Measurements from ENCODE around the gene KLRF1.

The KLRF1 gene

GRCh38 chr12:9827209-9827888 lies at the start of gene KLRF1:
Gene KLRF1 (plus strand): TSS chr12:9827481. CDS start chr12:9827545, 64 bp downstream.
- no peaks in the 10 kb centered on the region for H3K36me3 ChIP-seq (replicated peaks; ENCODE audit: insufficient read depth, low read length)
- no peaks in the 10 kb centered on the region for H3K27me3 ChIP-seq (replicated peaks; ENCODE audit: insufficient read depth, low read length)
- H3K4me2 ChIP-seq (ENCODE audit: low read depth, low read length): no peak within 1 kb of the TSS
- no peak within 1 kb of the TSS for H3K27ac ChIP-seq (ENCODE audit: low read length)
- no peaks in the 10 kb centered on the region for H4K20me1 ChIP-seq (ENCODE audit: insufficient read depth, low read length)
- no peaks in the 10 kb centered on the region for H3K4me1 ChIP-seq (ENCODE audit: low read length)
- no peak within 1 kb of the TSS for H3K9ac ChIP-seq (ENCODE audit: low read length)
- H3K4me3 ChIP-seq (ENCODE audit: low read length): no peak within 1 kb of the TSS
- H3F3A ChIP-seq (ENCODE audit: insufficient read depth, low read length): no peaks in the 10 kb centered on the region
- H3K9me3 ChIP-seq (replicated peaks; ENCODE audit: insufficient read depth, low read length): no peaks in the 10 kb centered on the region
- H3K79me2 ChIP-seq (ENCODE audit: low read length): no peaks in the 10 kb centered on the region
- no peak for DNase-seq
- H3K9me2 ChIP-seq (replicated peaks; ENCODE audit: insufficient read depth, low read length): no peaks in the 10 kb centered on the region
- no peak within 1 kb of the TSS for H2AFZ ChIP-seq (ENCODE audit: low read length)
- no peak for TF ChIP-seq EZH2phosphoT487 (IDR thresholded peaks at IDR 0.05; ENCODE audit: low read length)
- no peak for TF ChIP-seq CTCF (IDR thresholded peaks at IDR 0.05; ENCODE audit: low read length)
- no peak for TF ChIP-seq EZH2 (optimal IDR thresholded peaks at IDR 0.05; ENCODE audit: low read depth, low read length)

GRCh38 chr12:9779209-9779608 lies 48.1 kb upstream of the KLRF1 start:
- no peaks in the 10 kb centered on the region for H3K27me3 ChIP-seq (replicated peaks; ENCODE audit: insufficient read depth, low read length)
- H3K27ac ChIP-seq (ENCODE audit: low read length): no peak overlapping the region
- TF ChIP-seq CTCF (IDR thresholded peaks at IDR 0.05; ENCODE audit: low read length): no peak
- TF ChIP-seq EZH2 (optimal IDR thresholded peaks at IDR 0.05; ENCODE audit: low read depth, low read length): no peak
- no peak for TF ChIP-seq EZH2phosphoT487 (IDR thresholded peaks at IDR 0.05; ENCODE audit: low read length)
- no peaks in the 10 kb centered on the region for H3K79me2 ChIP-seq (ENCODE audit: low read length)
- no peak overlapping the region for H2AFZ ChIP-seq (ENCODE audit: low read length)
- no peaks in the 10 kb centered on the region for H3F3A ChIP-seq (ENCODE audit: insufficient read depth, low read length)
- no peaks in the 10 kb centered on the region for H4K20me1 ChIP-seq (ENCODE audit: insufficient read depth, low read length)
- no peak overlapping the region for H3K4me3 ChIP-seq (ENCODE audit: low read length)
- no peak overlapping the region for H3K4me2 ChIP-seq (ENCODE audit: low read depth, low read length)
- no peaks in the 10 kb centered on the region for H3K9me3 ChIP-seq (replicated peaks; ENCODE audit: insufficient read depth, low read length)
- no peaks in the 10 kb centered on the region for H3K4me1 ChIP-seq (ENCODE audit: low read length)
- no peak for DNase-seq
- no peaks in the 10 kb centered on the region for H3K9me2 ChIP-seq (replicated peaks; ENCODE audit: insufficient read depth, low read length)
- no peaks in the 10 kb centered on the region for H3K36me3 ChIP-seq (replicated peaks; ENCODE audit: insufficient read depth, low read length)
- H3K9ac ChIP-seq (ENCODE audit: low read length): no peak overlapping the region

GRCh38 chr12:9781360-9781759 lies 45.9 kb upstream of the KLRF1 start:
- no peaks in the 10 kb centered on the region for H3K27me3 ChIP-seq (replicated peaks; ENCODE audit: insufficient read depth, low read length)

More at GRCh38 chr12:9781360-9781759, 45.9 kb upstream of the KLRF1 start:
- Histone ChIP-seq H3K36me3 (replicated peaks; ENCODE audit: insufficient read depth, low read length) (no peaks in the 10 kb centered on the region), H4K20me1 (ENCODE audit: insufficient read depth, low read length) (no peaks in the 10 kb centered on the region), H3K9me2 (replicated peaks; ENCODE audit: insufficient read depth, low read length) (no peaks in the 10 kb centered on the region), H3K9me3 (replicated peaks; ENCODE audit: insufficient read depth, low read length) (no peaks in the 10 kb centered on the region), H3K4me2 (ENCODE audit: low read depth, low read length) (no peak overlapping the region), H3K4me1 (ENCODE audit: low read length) (no peaks in the 10 kb centered on the region), H3K9ac (ENCODE audit: low read length) (no peak overlapping the region), H3F3A (ENCODE audit: insufficient read depth, low read length) (no peaks in the 10 kb centered on the region), H2AFZ (ENCODE audit: low read length) (no peak overlapping the region), H3K27ac (ENCODE audit: low read length) (no peak overlapping the region), H3K79me2 (ENCODE audit: low read length) (no peaks in the 10 kb centered on the region), H3K4me3 (ENCODE audit: low read length) (no peak overlapping the region)
- no peak for TF ChIP-seq EZH2phosphoT487 (IDR thresholded peaks at IDR 0.05; ENCODE audit: low read length)
- no peak for TF ChIP-seq CTCF (IDR thresholded peaks at IDR 0.05; ENCODE audit: low read length)
- TF ChIP-seq EZH2 (optimal IDR thresholded peaks at IDR 0.05; ENCODE audit: low read depth, low read length): no peak
- no peak for DNase-seq
